ENCODE data around the gene PTCRA.
"Not testable (repeated sequence)": the region's sequence is repeated elsewhere in the genome, so short reads cannot be mapped to it uniquely, and the experiment has no call there.

PTCRA gene

DNA sequence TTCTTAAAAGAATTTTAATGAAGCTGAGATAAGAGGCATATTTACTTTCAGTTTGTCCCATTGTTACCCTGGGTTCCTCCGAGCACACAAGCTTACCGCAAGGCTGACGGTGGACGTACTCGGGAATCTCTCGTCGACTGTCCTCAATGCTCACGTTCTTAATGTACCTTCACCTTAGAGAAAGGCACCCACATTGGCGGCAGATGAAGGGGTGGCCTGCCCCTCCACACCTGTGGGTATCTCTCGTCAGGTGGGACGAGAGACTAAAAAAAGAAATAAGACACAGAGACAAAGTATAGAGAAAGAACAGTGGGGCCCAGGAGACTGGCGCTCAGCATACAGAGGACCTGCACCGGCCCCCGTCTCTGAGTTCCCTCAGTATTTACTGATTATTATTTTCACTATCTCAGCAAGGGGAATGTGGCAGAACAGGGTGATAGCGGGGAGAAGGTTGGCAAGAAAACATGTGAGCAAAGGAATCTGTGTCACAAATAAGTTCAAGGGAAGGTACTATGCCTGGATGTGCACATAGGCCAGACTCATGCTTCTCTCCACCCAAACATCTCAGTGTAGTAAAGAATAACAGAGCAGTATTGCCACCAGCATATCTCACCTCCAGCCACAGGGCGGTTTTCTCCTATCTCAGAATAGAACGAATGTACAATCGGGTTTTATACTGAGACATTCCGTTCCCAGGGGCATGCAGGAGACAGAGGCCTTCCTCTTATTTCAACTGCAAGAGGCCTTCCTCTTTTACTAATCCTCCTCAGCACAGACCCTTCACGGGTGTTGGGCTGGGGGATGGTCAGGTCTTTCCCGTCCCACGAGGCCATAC lies 13.2 kb upstream of the PTCRA start:
- in situ Hi-C loops (cut with HindIII; ENCODE audit: low sequenced_read_pairs): not testable (repeated sequence)

DNA sequence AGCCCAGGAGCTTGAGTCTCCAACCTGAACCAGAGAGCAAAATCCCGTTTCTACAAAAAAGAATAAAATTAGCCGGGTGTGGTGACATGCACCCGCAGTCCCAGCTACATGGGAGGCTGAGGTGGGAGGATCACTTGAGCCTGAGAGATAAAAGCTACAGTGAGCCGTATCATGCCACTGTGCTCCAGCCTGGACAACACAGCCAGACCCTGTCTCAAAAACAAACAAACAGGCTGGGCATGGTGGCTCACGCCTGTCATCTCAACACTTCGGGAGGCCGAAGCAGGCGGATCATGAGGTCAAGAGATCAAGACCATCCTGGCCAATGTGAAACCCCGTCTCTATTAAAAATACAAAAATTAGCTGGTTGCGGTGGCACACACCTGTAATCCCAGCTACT lies 11.4 kb upstream of the PTCRA start:
- in situ Hi-C loops (cut with HindIII; ENCODE audit: low sequenced_read_pairs): no loop called here

DNA sequence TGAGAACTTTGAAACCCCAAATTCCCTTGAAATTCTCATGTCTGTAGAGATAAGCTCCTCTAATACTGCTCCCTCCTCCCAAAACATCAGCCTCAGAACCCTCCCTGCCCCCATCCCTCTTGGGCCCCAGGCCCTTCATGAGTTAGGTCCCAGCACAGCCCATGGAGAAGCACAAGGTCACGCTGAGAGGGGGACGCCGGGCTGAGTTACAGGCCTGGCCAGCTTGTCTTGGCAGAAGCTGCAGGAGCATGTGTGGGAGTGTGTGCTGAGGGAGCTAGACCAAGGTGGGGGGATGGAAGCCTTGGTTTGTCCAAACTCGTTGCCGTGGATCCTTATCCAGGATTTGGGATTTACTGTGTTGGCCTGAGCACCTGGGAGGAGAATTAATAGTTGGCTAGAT lies 8.5 kb upstream of the PTCRA start:
- in situ Hi-C loops (cut with HindIII; ENCODE audit: low sequenced_read_pairs): no loop called here

DNA sequence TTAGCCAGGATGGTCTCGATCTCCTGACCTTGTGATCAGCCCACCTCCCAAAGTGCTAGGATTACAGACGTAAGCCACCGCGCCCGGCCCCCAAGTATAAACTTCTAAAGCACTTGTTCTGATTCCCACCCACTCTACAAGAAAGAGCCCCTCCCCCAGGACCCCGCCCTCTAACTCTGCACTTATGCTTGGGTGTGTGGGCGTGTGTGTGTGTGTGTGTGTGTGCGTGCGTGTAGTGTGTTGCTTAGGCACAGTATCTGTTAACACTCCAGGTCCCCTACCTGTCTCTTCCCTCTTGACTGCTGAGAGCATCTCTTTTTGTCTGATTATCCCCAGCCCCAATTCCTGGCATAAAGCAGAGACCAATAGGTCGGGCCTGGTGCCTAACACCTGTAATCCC lies 6.0 kb upstream of the PTCRA start:
- in situ Hi-C loops (cut with HindIII; ENCODE audit: low sequenced_read_pairs): no loop called here

DNA sequence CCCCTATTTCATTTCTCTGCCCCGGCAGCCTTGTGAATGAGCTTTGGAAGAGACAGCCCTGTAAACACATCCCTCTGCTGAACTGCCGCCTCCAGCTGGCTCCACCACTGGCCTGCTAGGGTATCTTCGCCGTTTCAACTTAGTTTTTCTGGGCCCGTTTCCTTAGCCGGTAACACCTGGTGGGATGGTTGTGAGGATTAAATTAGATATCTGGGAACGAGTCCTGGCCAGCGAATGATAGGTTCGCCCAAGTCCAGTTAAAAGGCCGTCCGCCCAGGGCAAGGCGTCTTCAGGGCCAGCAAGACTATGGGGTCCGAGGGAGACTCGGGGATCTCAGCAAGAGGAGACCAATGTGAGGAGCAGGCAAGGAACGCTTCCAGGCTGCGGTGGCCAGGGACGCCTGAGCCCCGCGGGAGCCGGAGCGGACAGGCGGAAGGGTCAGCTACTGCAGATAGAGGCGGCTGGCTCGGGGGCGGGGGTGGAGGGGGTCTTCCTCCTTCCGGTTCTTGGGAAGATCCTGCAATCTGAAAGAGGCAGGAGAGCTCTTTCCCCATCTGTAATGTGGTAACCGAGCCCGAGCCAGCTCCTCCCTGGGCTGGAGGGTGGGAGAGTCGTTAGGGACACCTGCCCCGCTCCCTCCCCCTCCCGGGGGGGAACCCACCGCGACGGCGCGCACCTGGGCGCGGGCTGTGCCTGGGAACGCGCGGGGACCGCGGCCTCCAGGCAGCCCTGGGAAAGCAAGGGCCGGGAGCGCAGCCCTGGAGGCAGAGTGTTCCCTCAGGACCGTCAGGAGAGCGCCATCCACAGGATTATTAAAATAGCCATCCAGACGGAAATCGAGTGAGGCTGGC lies 4.5 kb upstream of the PTCRA start:
- in situ Hi-C loops (cut with HindIII; ENCODE audit: low sequenced_read_pairs): no loop called here

DNA sequence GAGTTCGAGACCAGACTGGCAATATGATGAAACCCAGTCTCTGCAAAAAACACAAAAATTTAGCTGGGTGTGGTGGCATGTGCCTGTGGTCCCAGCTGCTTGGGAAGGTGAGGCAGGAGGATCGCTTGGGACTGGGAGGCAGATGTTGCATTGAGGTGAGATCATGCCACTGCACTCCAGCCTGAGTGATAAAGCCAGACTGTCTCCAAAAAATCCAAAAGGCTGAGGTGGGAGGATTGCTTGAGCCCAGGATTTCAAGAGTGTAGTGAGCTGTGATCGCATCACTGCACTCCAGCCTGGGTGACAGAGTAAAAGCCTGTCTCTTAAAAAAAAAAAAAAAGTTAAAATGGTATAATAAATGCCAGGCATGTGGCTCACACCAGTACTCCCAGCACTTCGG lies 1.3 kb upstream of the PTCRA start:
- in situ Hi-C loops (cut with HindIII; ENCODE audit: low sequenced_read_pairs): no loop called here

DNA sequence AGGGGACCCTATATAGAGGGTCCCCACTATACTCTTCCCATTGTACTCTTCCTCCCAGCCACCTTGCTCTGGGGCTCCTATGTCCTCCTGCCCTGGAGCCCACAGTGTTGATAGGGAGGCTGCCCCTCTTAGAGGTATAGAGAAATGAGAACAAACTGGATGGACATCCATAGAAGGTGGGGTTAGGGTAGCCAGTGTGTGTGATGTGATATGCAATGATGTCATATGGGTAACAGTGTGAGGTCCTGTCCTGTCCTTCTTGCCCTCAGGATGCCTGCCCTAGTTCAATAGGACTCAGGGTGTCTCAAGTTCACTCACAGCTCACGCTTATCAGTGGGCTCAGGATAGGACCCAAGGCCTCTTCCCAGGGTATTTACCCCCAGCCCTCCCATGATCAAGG lies 435 bp downstream of the PTCRA start:
- in situ Hi-C loops (cut with HindIII; ENCODE audit: low sequenced_read_pairs): no loop called here

DNA sequence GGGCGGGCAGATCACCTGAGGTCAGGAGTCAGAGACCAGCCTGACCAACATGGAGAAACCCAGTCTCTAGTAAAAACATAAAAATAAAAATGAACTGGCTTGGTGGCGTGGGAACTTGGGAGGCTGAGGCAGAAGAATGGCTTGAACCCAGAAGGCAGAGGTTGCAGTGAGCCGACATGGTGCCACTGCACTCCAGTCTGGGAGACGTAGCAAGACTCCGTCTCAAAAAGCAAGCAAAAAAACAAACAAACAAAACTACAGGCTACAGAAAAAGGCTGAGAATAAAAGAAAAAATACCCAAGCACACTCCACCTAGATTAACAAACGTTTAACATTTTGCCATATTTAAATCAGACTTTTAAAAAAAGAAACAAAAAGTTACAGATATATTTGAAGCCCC lies 5.9 kb downstream of the PTCRA start:
- in situ Hi-C loops (cut with HindIII; ENCODE audit: low sequenced_read_pairs): no loop called here

DNA sequence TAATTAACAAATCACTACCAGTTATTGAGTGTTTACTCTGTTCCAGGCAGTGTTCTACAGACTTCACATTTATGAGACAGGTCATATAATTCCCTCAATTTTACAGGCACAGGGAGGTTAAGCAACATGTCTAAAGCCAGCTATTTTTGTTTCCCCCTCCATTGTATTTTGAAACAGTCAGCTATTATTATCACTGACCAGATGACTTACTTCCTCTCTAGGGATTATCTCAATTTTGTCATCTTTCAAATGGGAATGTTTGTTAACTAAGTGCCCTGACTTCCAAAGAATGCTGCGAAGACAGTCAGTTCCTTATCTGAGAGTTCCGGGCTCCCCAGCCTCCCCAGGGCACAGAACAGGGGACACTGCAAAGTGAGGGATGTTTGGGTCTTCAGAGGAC lies 7.8 kb downstream of the PTCRA start:
- in situ Hi-C loops (cut with HindIII; ENCODE audit: low sequenced_read_pairs): no loop called here

DNA sequence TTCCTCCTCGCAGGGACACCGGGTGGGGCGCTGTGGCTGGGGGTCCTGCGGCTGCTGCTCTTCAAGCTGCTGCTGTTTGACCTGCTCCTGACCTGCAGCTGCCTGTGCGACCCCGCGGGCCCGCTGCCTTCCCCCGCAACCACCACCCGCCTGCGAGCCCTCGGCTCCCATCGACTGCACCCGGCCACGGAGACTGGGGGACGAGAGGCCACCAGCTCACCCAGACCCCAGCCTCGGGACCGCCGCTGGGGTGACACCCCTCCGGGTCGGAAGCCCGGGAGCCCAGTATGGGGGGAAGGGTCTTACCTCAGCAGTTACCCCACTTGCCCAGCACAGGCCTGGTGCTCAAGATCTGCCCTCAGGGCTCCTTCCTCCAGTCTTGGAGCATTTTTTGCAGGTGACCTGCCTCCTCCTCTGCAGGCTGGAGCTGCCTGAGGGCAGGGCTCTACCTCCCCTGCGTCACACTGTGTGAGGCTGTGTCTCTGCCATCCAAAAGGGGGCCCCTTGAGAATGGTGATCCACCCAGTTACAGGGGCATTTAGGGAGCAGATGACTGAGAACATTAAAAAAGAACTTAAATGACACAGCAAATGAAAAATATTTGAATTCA lies 9.5 kb downstream of the PTCRA start:
- in situ Hi-C loops (cut with HindIII; ENCODE audit: low sequenced_read_pairs): no loop called here

DNA sequence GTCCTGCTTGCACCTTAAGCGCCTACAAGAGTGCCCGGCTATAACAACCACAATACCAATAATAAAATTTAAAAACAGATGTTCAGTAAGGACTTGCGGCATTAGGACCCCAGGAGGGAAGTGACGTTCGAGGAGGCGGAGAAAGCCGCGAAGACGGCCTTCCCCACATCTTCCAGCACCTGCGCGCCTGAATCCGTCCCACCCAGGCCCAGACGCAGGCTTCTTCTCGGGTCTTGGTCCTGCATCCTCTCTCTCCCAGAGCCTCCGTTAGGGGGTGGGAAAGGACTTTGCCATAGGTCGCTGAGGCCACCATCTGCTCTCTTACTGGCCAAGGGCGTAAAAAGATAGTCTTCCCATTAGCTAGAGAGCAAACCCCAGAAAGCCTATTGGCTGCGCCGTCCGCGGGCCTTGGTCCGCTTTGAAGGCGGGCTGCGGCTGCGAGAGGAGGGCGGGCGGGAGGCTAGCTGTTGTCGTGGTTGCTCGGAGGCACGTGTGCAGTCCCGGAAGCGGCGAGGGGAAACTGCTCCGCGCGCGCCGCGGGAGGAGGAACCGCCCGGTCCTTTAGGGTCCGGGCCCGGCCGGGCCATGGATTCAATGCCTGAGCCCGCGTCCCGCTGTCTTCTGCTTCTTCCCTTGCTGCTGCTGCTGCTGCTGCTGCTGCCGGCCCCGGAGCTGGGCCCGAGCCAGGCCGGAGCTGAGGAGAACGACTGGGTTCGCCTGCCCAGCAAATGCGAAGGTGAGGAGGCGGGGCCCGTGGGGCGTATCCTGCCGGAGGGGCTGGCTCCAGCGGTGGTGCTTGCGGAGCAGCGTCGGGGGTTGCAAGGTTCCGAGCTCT lies 13.3 kb downstream of the PTCRA start, which contains the start of gene CNPY3:
Gene CNPY3 (plus strand): TSS at position 495 of the 835 bp plus-strand sequence. CDS start 91 bp downstream, at position 586.
- in situ Hi-C loops (cut with HindIII; ENCODE audit: low sequenced_read_pairs): no loop called here

DNA sequence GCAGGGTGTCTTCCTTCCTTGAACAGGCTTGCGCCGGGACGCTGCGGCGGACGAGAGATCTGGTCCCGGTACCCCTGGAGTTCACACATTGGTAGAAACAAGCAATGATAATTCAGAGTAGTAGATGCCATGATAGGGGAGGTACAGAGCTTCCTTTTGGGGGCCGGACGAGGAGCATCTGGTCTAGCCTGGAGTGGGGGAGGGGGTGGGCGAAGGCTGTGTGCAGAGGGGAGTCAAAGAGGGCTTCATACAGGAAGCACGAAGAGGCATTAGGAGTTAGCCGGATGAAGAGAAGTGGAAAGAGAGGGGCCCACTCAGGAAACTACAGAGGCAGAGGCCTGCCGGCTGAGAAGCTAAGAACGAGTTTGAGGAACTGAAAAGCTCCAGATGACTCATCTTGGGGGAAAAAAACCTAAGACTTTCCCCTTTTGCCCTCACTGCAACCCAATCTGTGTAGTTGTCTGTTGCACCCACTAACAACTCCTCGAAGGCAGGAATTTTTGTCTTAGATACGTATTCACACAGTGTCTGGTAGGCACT lies 14.0 kb downstream of the PTCRA start:
- in situ Hi-C loops (cut with HindIII; ENCODE audit: low sequenced_read_pairs): no loop called here

DNA sequence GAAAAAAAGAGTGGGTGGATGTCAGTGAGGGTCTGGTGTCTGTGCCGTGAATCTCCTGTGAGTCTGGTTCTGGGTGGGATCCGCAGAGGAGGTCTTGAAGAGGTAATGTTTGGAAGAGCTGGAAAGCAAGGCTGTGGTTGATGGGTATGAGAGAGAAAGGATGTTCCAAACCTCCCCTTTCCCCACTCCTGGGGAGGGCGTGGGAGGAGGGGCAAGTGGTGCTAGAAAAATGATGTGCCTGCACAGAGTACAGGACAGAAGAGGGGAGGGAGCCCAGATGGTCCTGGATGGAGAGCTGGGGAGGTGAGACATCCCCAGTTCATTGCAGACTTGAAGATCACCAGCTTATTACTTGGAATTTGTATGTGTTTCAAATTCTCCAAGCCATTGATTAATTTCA lies 16.6 kb downstream of the PTCRA start:
- in situ Hi-C loops (cut with HindIII; ENCODE audit: low sequenced_read_pairs): no loop called here

DNA sequence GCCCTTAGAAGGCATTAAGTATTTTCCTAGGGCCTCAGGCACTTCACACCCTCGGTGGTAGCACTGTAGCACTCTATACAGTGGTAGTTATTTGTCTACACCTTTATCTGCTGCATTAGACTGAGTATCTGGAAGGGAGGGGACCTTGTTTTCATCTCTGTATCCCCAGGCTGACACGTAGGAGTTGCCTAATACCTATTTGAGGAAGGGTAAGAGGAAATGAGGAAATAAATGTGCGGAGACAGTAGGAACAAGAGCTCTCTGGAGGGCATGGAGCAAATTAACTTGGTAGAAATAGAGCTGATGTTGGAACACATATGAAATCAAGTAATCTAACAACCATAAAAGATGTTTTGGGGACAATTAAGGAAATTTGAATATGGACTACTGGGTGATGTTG lies 17.4 kb downstream of the PTCRA start:
- in situ Hi-C loops (cut with HindIII; ENCODE audit: low sequenced_read_pairs): no loop called here

DNA sequence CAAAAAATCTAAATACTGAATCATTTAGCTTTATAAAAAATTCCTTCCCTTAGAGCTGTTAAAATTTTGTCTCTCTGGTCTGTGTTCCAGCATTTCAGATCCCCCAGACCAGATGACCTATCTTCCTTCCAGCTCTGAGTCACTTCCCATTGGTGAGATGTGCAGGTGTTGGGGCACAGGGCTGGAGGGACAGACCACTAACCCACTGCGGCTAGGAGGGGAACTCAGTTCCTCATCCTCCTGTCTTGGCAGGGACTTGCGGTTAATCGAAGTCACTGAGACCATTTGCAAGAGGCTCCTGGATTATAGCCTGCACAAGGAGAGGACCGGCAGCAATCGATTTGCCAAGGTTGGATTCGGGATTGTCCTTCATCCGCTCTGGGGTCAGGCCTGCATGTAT lies 19.5 kb downstream of the PTCRA start:
- in situ Hi-C loops (cut with HindIII; ENCODE audit: low sequenced_read_pairs): no loop called here

DNA sequence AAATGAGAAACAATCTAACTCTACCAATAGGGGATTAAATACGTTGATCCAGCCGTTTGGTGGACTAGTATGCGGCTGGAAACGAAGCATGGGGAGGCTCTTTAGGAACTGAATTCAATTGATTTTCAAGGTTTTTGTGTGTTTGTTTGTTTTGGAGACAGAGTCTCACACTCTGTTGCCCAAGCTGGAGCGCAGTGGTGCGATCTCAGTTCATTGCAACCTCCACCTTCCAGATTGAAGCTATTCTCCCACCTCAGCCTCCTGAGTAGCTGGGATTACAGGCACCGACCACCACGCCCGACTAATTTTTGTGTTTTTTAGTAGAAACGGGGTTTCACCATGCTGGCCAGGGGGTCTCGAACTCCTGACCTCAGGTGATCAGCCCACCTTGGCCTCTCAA lies 20.5 kb downstream of the PTCRA start:
- in situ Hi-C loops (cut with HindIII; ENCODE audit: low sequenced_read_pairs): no loop called here

DNA sequence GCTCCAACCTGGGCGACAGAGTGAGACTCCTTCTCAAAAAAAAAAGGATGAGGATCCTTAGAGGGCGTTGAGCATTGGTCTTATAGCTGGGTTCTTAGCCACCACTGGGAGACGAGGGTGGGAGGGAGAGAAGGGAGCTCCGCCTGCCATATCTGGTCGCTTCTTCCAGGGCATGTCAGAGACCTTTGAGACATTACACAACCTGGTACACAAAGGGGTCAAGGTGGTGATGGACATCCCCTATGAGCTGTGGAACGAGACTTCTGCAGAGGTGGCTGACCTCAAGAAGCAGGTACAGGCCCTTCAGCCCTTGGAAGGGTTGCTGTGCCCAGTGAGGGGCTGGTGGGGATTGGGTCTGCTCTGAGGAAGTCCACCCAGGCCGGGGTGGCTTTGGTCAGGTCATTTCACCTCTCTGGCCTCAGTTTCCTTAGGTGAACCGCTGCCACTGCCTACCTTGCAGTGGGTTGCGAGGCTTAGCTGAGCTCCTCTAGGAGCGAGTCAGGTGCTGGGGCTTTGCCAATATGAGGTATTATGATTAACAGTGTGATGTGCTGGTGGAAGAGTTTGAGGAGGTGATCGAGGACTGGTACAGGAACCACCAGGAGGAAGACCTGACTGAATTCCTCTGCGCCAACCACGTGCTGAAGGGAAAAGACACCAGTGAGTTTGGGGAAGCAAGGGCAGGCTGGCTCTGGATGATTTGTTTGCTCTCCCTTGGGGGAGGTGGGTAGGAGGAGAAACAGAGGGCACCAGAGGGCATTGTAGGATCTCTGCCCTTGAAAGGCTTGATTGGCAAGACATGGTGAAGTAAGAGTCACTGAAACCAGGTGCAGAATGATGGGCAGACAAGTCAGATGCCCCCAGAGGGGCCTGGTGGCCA lies 21.9 kb downstream of the PTCRA start:
- in situ Hi-C loops (cut with HindIII; ENCODE audit: low sequenced_read_pairs): no loop called here

DNA sequence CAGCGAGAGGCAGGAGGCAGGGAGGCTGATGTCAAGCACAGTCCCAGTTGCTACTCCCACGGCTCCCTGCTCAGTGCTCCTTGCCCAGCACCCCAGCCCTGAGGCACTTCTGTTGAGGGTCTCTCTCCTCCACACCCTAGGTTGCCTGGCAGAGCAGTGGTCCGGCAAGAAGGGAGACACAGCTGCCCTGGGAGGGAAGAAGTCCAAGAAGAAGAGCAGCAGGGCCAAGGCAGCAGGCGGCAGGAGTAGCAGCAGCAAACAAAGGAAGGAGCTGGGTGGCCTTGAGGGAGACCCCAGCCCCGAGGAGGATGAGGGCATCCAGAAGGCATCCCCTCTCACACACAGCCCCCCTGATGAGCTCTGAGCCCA lies 22.6 kb downstream of the PTCRA start:
- in situ Hi-C loops (cut with HindIII; ENCODE audit: low sequenced_read_pairs): no loop called here

DNA sequence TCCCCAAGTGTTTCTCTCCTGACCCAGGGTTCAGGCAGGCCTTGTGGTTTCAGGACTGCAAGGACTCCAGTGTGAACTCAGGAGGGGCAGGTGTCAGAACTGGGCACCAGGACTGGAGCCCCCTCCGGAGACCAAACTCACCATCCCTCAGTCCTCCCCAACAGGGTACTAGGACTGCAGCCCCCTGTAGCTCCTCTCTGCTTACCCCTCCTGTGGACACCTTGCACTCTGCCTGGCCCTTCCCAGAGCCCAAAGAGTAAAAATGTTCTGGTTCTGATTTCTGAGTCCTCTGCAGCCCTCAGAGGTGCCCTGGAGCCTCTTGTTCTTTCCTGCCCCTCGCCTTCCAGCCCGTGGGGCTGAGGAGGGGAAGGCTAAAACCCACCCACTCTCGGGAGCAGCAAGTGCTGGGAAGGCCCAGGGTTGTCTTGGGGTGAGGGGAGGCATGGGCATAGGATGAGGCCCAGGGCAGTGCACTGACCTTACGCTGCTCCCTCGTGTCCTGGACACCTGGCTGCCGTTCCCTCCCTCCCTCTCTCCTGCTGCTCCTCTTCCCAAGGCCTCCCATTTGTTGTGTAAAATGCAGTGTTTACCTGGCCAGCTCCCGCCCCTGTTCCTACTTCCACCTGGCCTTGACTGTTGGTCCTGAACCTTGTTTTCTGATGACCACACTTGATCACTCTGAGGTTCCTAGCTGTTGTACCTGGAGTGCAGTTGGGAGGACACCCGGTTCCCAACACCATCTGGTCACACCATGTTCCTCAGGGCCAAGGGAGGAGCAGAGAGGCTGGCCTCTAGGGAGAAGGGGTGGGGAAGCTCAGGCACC lies 23.3 kb downstream of the PTCRA start:
- in situ Hi-C loops (cut with HindIII; ENCODE audit: low sequenced_read_pairs): no loop called here
